GM12878 (cell line): ENCODE results near the gene TRPC1. TPM values are rescaled to one million over a fixed set of nuclear protein-coding genes. Genes with fewer than 3 reads are reported as not detected.

Experiments
- ATAC-seq: fragments of 200-7000 bp; cut with Tn5 transposase; 3 replicates; pipeline ENCODE4 v1.9.1; 2020; ENCODE audit warnings: mild to moderate bottlenecking, moderate library complexity
- BruUV-seq: library from RNA; stranded (reverse); fragments of 400-500 nt; replicated peaks from 2 replicates; lab custom pipeline; 2021; lab: Mats Ljungman, UMichigan
- CTCF ChIA-PET: fragments of 300-600 bp; sonication (Branson Sonifier 250); formaldehyde crosslinking; extraction: SDS; loops from one replicate; lab custom pipeline; 2021; ENCODE audit warnings: inconsistent platforms; lab: Yijun Ruan, JAX
- POLR2A ChIA-PET: fragments of 350-600 bp; formaldehyde crosslinking; extraction: SDS; loops from one replicate; lab custom pipeline; 2021; ENCODE audit warnings: inconsistent platforms; lab: Charles Lee
- RAD21 ChIA-PET: fragments of 300-600 bp; sonication (Branson Sonifier 250); formaldehyde crosslinking; loops from one replicate; lab custom pipeline; 2023; ENCODE audit warnings: antibody characterized with exemption; ENCODE audit not compliant: unreplicated experiment; lab: Charles Lee
- SMC1A ChIA-PET: fragments of 300-600 bp; sonication (Branson Sonifier 250); formaldehyde crosslinking; loops from one replicate; lab custom pipeline; 2023; ENCODE audit not compliant: unreplicated experiment, uncharacterized antibody; lab: Charles Lee
- DNase-seq: peaks from one replicate; pipeline ENCODE4 v3.0.0-alpha.2; 2011; ENCODE audit warnings: low read depth, low spot score
- FAIRE-seq: peaks from 3 replicates; lab custom pipeline; 2011; peaks lifted over from hg19 to GRCh38; lab: Jason Lieb, UNC
- H2AFZ ChIP-seq: 2 replicates; pipeline ENCODE4 v1.6.0; 2011; ENCODE audit warnings: low read depth, low read length, control low read depth; ENCODE audit not compliant: control insufficient read depth
- H3K27ac ChIP-seq: 2 replicates; pipeline ENCODE4 v1.5.1; 2011; ENCODE audit warnings: control low read depth; ENCODE audit not compliant: control insufficient read depth, insufficient read depth
- H3K27me3 ChIP-seq, 2 experiments: replicated peaks in 1 of 2; 2 replicates each; pipeline versions ENCODE4 v1.6.0 to v1.6.1; 2011; ENCODE audit warnings: low read length in 1 of 2; ENCODE audit not compliant: control insufficient read depth in 2 of 2, insufficient read depth in 2 of 2
- H3K36me3 ChIP-seq, 2 experiments: 2 replicates each; pipeline ENCODE4 v1.5.1; 2011; ENCODE audit warnings: low read length in 1 of 2; ENCODE audit not compliant: control insufficient read depth in 2 of 2, insufficient read depth in 2 of 2
- H3K4me1 ChIP-seq: 2 replicates; pipeline ENCODE4 v1.6.1; 2011; ENCODE audit warnings: mild to moderate bottlenecking, low read length, moderate library complexity, mixed read lengths; ENCODE audit not compliant: control insufficient read depth, insufficient read depth
- H3K4me2 ChIP-seq: 2 replicates; pipeline ENCODE4 v1.6.0; 2011; ENCODE audit warnings: control low read depth; ENCODE audit not compliant: control insufficient read depth, insufficient read depth
- H3K4me3 ChIP-seq: fragments of 200-600 bp; sonication (generic); 2 replicates; pipeline ENCODE4 v1.5.1; 2016
- H3K79me2 ChIP-seq: 2 replicates; pipeline ENCODE4 v1.6.0; 2011; ENCODE audit warnings: low read length; ENCODE audit not compliant: control insufficient read depth, insufficient read depth
- H3K9ac ChIP-seq: 2 replicates; pipeline ENCODE4 v1.8.0; 2011; ENCODE audit warnings: low read length, control low read depth, mixed read lengths; ENCODE audit not compliant: control insufficient read depth, insufficient read depth
- H3K9me3 ChIP-seq: replicated peaks from 3 replicates; pipeline ENCODE4 v1.5.1; 2011; ENCODE audit warnings: mild to moderate bottlenecking, low read length; ENCODE audit not compliant: control insufficient read depth, insufficient read depth
- H4K20me1 ChIP-seq: 2 replicates; pipeline ENCODE4 v1.6.0; 2011; ENCODE audit not compliant: control insufficient read depth, insufficient read depth
- CBX3 ChIP-seq: fragments of 200-600 bp; sonication (generic); IDR thresholded peaks from 2 replicates; pipeline ENCODE4 v1.6.1; 2016; ENCODE audit warnings: low read depth, borderline replicate concordance
- ETV6 ChIP-seq, 2 experiments: fragments of 450-650 bp in 1 of 2; IDR thresholded peaks in 1 of 2; conservative IDR thresholded peaks in 1 of 2; 2 replicates each; pipeline ENCODE4 v1.6.1; 2014; ENCODE audit warnings: antibody characterized with exemption in 1 of 2, borderline replicate concordance in 1 of 2, low read depth in 1 of 2, mild to moderate bottlenecking in 1 of 2, moderate library complexity in 1 of 2
- NFIC ChIP-seq: IDR thresholded peaks from 2 replicates; pipeline ENCODE4 v1.6.1; 2012; ENCODE audit warnings: low read depth, mild to moderate bottlenecking, inconsistent platforms, low read length, moderate library complexity
- WGBS: methylation state at CpG from one replicate; pipeline ENCODE4 v1.1.6; 2016; ENCODE audit warnings: low lambda C conversion rate; ENCODE audit not compliant: insufficient replicate concordance, insufficient coverage; ENCODE audit errors: missing lambda C conversion rate; 5-methylcytosine and 5-hydroxymethylcytosine counted together
- in situ Hi-C: fragments of 300-500 bp; cut with MboI; formaldehyde crosslinking; loops from 9 replicates; pipeline ENCODE4 v1.14.3; 2018; ENCODE audit warnings: mixed read lengths
- intact Hi-C: fragments of 100-400 bp; cut with micrococcal nuclease; formaldehyde crosslinking; loops from one replicate; pipeline ENCODE4 v1.14.2; 2022; ENCODE audit not compliant: unreplicated experiment
- polyA plus RNA-seq, 11 experiments: library from polyadenylated mRNA; depleted of rRNA in 4 of 11; unstranded in 6 of 11; stranded (reverse) in 5 of 11; fragments of >200 nt; fragmentation: Nextera tagmentation in 4 of 11; fragmentation: Illumina TruSeq in 1 of 11; extraction: Ambion mirVana in 4 of 11; extraction: Trizol in 1 of 11; gene quantifications; 1 replicate in 1 of 11; 2 replicates in 10 of 11; pipeline versions ENCODE4 v1.2.1 to v1.2.3, GENCODE V29; 2011 to 2016; ENCODE audit warnings: inconsistent platforms in 2 of 11, missing spikeins in 2 of 11, low read depth in 1 of 11
- total RNA-seq, 4 experiments: library from RNA; depleted of rRNA in 3 of 4; stranded (reverse); fragments of >200 nt in 3 of 4; fragmentation: Illumina TruSeq in 1 of 4; extraction: Trizol in 1 of 4; gene quantifications; 2 replicates each; pipeline versions ENCODE4 v1.2.1 to v1.2.3, GENCODE V29; 2013 to 2021
- TF ChIP-seq, protein P1 (sequence below): IDR thresholded peaks from 2 replicates; pipeline ENCODE4 v1.6.1; 2012; ENCODE audit warnings: improper control_type of control experiment, low read depth, low read length; ENCODE audit not compliant: insufficient replicate concordance

Gene TRPC1
- total and polyA plus RNA-seq, 10 of the 15 experiments (the other 5 are each of a cell fraction or from before 2014, with no cell fraction given) = 0.05 to 2.9 (median 0.17) TPM

DNA sequence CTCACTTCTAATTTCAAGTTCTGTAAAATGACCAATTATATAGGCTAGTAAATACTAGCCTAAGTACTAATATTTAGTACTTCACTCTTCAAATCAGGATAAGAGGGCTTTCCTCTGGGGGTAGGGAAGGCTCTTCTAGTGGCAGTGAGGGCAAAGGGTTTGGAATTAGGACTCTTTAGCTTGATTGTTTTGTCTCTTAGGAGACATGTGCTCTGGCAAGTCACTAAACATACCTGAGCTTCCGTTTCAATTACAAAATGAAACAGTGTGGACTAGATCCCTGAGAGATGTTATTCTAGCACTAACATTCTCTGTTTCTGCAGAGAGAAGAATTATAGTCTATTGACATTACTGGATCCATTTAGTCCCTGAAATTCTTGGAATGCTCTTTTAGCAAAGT, 93.5 kb downstream of the TRPC1 start:
- DNase-seq = no peak
- no TSS peak for BruUV-seq
- Histone ChIP-seq H4K20me1 (no peaks in the 10 kb centered on the region; the same call in 1 of the 2 replicates), H3K4me2 (no peak overlapping the region)
- intact Hi-C loops = no loop called here
- 29% methylated on average over 1 of the region's 1 CpG for WGBS
- TF ChIP-seq NFIC (no peak), ETV6 (conservative IDR thresholded peaks at IDR 0.05 in 1 of 2, IDR thresholded peaks at IDR 0.05 in 1 of 2; ENCODE audit: borderline replicate concordance in 1 of 2, low read depth in 1 of 2) (no peak), CBX3 (no peak)
- TF ChIP-seq, protein P1, sequence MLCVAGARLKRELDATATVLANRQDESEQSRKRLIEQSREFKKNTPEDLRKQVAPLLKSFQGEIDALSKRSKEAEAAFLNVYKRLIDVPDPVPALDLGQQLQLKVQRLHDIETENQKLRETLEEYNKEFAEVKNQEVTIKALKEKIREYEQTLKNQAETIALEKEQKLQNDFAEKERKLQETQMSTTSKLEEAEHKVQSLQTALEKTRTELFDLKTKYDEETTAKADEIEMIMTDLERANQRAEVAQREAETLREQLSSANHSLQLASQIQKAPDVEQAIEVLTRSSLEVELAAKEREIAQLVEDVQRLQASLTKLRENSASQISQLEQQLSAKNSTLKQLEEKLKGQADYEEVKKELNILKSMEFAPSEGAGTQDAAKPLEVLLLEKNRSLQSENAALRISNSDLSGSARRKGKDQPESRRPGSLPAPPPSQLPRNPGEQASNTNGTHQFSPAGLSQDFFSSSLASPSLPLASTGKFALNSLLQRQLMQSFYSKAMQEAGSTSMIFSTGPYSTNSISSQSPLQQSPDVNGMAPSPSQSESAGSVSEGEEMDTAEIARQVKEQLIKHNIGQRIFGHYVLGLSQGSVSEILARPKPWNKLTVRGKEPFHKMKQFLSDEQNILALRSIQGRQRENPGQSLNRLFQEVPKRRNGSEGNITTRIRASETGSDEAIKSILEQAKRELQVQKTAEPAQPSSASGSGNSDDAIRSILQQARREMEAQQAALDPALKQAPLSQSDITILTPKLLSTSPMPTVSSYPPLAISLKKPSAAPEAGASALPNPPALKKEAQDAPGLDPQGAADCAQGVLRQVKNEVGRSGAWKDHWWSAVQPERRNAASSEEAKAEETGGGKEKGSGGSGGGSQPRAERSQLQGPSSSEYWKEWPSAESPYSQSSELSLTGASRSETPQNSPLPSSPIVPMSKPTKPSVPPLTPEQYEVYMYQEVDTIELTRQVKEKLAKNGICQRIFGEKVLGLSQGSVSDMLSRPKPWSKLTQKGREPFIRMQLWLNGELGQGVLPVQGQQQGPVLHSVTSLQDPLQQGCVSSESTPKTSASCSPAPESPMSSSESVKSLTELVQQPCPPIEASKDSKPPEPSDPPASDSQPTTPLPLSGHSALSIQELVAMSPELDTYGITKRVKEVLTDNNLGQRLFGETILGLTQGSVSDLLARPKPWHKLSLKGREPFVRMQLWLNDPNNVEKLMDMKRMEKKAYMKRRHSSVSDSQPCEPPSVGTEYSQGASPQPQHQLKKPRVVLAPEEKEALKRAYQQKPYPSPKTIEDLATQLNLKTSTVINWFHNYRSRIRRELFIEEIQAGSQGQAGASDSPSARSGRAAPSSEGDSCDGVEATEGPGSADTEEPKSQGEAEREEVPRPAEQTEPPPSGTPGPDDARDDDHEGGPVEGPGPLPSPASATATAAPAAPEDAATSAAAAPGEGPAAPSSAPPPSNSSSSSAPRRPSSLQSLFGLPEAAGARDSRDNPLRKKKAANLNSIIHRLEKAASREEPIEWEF = no peak
- TF ChIP-seq, all 136 proteins: peak for 0
- Histone ChIP-seq H2AFZ (no peak overlapping the region), H3K36me3 (no peaks in the 10 kb centered on the region), H3K4me1 (no peaks in the 10 kb centered on the region), H3K27ac (no peak overlapping the region), H3K27me3 (no peaks in the 10 kb centered on the region; a peak in 1 of 4 replicates), H3K4me3 (no peak overlapping the region), H3K9me3 (no peaks in the 10 kb centered on the region), H3K9ac (no peak overlapping the region), H3K79me2 (no peaks in the 10 kb centered on the region)
- RAD21 ChIA-PET = interaction anchor here (1.6 kb wide), 1 partner anchor 12 kb away, joined by 7 read pairs; no protein-coding TSS in a partner anchor
- POLR2A ChIA-PET = no interaction called here
- ATAC-seq (no peak), FAIRE-seq (no peak)
- CTCF ChIA-PET = interaction anchor here (1.0 kb wide), 1 partner anchor 11 kb away, joined by 5 read pairs; no protein-coding TSS in a partner anchor
- SMC1A ChIA-PET = interaction anchor here (0.7 to 1.1 kb wide), 3 partner anchors 13 to 207 kb away, joined by 3 read pairs; no protein-coding TSS in a partner anchor
- in situ Hi-C loops = no loop called here
